ENCODE data around the gene MYO5B.

The MYO5B gene

DNA sequence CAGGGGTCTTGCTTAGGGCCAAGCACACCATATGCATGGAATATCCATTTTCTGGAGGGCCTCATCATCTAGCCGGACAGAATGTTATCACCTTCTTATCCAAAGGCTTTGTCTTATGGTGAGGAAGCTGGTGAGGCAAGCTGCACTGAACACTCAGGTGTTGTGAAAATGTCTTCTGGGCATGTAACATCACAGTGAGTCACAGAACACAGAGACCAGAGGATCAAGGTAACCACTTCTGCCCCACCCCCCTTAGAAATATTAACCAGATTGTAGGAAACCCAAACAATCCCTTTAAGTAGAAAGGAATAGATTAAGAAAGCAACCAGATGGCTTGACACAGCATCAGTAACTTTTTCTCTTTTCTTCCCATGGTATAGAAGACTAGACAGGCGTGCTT is 51.1 kb downstream of the MYO5B start:
- no peak for DNase-seq

DNA sequence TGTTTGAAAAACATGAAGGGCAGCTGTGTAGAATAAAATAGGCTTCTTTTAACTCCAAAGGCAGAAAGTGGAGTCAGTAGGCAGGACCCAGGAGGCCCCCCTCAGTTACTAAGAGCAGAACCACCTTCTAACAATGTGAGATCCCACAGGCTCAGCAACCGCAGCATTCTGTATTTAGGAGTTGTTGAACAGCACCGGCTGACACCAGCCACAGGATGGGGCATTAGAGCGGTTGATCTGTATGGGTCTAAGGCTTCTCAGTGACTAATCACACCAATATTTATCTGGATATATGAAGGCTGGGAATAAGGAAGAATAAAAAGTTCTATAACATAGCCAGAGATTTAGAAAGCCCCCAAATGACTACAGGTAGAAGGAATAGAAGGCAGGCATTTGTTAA is 51.7 kb downstream of the MYO5B start:
- DNase-seq: no peak

DNA sequence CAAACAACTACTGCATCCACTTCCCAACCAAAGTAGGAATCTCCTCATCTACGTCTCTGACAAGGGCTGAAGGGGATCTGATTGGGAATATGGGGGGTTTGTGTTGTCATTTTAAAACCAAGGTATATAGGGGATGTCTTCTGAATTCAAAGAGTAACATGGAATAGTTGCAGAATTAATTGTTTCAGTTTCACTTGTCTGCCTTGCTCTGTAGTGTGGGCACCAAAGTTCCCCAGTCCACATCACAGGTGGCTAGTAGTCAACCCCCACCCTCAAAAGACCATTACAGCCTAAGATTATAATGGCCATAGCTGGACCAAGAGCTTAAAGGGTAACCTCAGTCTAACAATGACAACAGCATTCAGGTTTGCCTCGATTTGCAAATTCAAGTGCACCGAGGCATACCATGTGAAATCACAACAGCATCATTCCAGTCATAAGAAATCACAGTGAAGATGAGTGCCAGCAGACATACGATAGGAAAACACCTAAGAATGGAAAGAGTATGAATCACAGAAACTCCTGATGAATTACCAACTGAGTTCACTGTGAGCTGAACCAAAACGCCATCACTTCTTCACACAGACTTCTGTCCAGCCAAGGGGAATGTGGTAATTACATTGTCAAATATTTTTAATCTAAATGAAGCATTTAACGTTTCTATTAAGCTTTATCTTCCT is 52.4 kb downstream of the MYO5B start:
- DNase-seq: no peak

DNA sequence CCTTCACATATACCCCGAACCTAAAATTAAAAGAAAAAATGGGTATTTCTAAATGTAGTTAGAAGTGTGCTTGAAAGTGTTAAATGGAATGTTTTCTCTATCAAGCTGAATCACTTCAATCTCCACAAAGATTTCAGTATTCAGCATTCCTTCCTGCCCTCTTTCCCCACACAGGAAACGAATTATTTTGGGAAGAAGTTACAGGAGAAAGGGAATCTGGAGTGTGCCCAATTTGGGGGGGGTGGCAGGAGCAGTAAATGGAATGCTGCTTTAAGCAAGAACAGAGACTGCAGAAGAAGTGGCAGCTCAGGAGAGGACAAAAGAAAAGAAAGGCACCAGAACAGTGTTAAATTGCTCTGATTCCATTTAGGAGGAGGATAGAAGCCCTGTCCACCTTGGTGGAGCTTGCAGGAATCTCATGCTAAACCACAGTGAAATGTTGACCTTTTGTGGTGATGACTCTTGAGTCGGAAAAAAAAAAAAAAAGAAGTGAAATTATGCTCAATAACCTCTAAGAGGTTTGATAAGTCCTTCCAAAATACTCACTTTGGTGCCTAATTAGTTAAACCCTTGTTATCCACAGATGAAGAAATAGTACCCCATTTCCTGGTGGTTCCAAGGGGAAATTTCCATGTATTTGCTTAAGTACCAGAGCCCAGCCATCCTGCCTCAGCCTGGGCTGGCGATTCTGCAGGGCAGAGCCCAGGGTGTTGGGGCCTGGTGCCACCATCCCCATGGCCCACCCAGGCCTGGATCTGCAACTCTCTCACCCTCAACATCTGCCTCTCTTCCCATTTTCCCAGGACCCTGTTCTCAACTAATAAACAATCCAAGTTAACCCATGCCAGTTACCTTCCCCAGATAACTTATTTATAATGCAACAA is 56.5 kb downstream of the MYO5B start:
- no peak for DNase-seq

DNA sequence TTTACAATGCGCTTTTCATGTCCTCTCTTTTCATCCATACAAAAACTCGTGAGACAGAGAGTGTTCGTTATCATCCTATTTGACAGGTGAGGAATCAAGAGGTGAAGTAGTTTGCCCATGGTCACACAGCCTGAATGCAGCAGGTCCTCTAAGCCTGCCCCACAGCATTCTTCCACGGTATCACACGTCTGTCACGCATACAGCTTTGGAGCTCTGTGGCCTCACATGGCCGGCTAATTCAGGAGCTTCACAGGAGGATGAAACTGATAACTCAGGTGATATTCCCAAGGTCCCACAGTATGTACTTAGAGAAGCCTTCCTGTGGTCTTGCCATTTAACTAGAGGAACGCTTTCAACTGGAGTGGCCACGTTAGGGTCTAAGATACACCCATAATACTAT is 59.0 kb downstream of the MYO5B start:
- DNase-seq: no peak

DNA sequence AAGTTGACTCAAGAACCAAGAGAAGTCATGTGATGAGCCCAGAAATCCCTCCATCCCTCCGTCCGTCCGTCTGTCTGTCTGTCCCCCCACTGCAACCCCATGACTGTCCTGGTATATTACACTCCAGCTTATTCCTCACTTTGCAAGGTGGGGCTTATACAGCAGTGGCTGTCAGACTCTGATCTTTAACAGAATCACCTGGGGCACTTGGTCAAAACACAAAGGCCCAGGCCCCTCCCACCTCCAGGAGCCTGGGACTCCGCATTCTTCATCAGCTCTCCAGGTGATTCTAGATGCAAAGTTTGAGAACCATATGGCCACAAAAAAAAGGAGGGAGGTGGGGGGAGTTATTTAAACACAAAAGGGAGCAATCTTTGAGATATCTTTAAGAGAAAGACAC is 61.4 kb downstream of the MYO5B start:
- DNase-seq: no peak

DNA sequence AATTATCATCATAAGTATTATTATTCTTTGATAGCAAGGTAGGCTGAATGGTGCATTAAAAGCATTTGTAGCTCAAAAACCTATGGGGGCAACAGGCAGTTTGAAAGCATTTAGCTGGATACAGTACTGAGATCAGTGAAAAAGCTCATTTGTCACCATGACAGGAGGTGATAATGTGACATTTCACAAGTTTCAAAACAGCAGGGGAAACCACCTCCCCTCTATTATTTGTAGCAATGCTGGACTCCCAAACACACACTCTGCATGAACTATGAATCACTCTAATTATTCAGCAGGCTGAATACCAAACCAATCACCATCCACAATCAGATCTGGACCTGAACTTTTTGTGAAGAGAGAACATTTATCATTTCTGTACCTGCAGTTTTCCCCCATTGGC is 63.4 kb downstream of the MYO5B start:
- no peak for DNase-seq

DNA sequence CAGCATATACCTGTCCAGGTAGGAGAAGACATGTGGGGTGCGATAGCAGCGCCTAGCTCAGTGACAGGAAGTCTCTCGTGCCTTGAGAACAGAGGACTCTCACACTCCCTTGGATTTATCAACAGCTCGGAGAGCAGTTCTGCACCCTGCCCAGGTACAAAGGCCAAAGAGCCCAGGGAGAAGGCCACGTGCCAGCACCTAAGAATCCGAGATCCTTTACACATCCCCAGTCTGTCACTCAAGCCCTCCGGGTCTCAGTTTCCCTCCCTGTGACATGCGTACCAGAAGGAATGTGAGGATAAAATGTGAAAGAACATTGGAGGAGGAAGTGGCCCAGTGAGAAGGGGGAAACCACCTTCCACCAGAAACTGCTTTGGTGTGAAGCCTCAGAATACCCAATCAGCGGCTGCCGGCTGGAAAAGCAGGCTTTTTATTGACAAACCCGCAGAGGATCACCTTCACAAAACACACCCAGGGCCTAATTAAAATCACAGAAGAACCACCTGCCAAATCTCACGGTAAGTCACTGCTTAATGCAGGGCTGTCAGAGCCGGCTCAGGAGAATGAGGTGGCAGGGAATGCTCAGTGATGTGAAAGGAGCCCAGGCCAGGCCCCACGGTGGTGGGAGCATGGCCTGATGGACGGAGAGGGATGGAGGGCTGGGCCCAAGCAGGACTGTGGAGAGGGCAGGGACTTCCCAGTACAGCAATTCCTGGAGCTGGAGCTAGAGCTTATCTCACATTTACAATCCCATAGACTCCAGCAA is 66.3 kb downstream of the MYO5B start:
- DNase-seq: no peak

DNA sequence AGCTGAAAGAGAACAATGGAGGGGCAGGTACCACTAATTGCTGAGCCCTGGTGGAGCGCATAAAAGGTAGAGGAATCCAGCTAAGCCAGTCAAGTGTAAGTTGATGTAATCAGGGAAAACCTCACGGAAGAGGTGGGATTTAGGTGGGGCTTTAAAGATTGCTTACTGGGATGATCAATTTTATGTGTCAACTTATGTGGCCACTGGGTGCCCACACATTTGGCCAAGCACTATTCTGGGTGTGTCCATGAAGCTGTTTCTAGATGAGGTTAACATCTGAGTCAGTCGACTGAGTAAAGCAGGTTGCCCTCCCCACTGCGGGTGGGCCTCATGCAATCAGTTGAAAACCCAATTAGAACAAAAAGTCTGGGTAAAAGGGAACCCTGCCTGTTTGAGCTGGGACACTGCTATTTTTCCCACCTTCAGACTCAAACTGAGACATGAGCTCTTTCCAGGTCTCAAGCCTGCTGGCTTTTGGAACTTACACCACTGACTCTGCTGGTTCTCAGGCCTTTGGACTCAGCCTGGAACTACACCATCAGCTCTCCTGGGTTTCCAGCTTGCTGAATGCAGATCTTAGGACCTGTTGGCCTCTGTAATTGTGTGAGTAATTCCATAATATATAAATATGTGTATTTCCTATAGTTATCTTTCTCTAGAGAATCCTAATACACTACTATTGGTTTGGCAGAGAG is 67.3 kb downstream of the MYO5B start:
- no peak for DNase-seq

DNA sequence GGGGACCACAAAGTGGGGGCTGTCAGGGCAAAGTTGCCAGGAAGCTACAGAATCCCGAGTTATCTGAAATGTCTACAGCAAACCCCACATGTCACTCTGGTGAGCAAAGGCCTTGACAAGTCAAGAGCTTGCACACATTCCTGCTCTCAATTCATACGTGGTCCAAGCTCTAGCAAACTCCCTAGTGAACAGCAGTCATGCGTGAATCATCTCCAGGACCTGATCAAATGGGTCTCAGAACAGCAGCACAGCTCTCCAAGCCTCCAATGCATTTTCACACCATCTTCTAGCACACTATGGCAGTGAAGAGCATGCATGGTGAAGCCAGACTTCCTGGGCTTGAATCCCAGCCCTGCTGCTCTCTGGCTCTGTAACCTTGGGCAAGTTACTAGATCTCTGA is 68.5 kb downstream of the MYO5B start:
- DNase-seq: no peak

DNA sequence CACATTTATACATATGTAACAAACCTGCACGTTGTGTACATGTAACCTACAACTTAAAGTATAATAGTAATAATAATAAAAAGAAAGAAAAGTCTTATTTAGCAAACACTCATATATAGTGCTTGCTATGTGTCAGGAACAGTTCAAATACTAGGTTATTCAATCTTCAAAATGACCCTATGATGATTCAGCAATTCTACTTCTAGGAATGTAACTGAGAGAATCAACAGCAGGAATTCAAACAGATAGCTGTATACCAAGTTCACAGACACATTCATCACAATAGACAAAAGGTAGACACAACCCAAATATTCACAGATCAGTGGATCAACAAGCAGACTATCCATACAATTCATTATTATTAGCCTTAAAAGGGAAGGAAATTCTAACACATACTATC is 69.5 kb downstream of the MYO5B start:
- no peak for DNase-seq

DNA sequence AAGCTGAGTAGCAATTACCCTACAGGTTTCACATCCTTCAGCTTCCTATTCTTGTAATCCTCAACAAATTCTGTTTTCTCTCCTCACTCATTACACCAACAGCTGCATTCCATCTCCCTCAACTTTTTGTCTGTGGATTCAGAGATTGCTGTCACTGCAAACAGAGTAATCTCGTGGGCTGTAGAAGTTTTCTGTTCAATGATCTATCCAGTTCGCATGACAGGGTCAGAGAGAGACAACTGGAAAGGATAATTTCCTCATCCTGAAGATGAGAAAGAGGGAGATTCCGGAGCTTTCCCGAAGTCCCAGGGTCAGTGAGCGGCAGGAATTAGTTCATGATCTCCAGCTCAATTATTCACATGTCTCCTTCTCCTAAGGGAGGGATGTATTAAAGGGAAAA is 75.7 kb downstream of the MYO5B start:
- no peak for DNase-seq

DNA sequence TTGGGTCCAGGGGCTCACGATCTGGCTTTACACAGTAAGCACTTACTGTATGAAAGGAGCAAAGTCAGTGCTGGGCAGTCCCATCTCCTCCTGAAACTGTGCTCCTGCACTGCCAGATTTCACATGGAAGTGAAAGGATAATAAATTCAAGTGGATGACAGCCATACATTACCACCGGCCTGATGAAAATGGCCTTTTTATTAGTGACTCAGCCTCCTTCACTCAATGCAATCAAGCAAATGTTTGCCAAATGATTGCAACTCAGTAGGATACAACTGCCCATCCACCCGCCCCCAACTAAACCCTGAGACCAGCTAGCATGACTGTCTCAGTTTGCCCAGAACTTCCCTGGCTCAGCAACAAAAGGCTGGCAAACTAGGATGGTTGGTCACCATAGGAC is 77.1 kb downstream of the MYO5B start:
- DNase-seq: no peak

DNA sequence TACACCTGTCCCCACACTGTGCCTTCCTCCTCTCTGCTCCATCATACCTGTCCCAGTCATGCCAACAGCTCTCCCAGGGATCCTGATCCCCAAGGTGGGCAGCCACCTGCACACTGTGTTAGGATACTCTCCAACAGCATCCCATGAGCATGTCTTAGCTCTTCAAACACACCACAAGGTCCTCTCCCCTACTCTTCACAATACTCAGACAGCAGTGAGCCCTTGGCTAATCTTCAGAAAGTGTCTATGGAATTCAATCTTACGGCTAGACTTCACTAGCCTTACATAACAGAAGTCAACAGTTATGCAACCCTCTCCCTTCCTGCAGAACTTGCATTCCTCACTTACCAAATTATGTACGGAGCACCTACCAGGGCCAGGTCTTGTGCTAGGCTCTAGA is 79.9 kb downstream of the MYO5B start:
- no peak for DNase-seq

DNA sequence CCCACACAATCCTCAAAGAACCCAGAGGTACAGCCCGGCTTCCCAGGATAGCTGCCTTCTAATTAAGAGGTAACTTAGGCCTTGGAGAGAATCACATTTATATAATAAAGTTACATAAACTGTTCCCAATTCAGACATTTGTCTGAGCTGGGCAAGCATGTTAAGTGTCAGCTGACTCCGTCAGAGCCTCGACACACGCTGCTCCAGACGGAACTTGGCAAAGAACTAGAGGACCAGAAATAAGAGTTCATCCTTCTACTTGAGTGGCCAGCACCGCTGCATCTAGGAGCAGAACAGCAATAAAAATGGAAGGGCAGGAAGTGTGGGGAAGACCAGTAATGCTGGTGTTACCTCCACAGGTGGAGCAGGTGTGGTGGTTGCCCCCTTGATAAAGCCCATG is 80.5 kb downstream of the MYO5B start:
- DNase-seq: no peak

DNA sequence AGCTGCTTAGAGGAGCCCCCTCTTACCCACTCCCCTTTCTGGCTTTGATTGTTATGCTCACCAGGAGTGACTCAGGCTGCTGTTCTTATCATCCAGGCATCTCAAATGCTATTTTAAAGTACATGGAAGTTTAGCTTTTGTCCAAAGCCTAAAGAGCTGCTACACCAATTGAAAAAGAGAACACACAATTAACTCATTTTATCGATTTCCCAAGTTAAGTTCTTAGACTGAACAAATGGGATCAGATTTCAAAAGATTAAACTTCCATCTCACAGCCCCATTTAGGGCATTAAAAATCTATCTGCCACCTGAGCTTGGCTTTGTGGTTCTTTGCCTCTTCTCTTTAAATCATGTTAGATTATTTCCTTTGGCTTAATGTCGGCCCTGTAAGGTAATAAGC is 81.2 kb downstream of the MYO5B start:
- no peak for DNase-seq

DNA sequence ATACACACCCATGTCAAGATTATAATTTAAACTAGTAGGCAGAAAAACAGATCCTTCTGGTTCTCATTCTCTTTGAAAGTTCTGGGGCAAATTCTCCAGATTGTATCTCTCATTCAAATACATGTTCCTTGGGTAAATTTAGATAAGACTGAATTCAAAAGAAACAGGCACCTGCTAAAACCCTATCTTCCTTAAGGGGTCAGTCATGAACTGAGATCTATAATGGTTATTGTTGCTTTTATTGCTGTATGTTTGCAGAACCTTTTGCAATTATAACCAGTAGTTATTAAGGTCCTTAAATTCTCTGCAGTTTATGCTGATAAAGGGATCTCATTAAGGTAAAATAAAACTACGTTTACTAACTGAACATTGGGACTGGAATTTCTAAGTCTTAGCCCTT is 83.5 kb downstream of the MYO5B start:
- no peak for DNase-seq

DNA sequence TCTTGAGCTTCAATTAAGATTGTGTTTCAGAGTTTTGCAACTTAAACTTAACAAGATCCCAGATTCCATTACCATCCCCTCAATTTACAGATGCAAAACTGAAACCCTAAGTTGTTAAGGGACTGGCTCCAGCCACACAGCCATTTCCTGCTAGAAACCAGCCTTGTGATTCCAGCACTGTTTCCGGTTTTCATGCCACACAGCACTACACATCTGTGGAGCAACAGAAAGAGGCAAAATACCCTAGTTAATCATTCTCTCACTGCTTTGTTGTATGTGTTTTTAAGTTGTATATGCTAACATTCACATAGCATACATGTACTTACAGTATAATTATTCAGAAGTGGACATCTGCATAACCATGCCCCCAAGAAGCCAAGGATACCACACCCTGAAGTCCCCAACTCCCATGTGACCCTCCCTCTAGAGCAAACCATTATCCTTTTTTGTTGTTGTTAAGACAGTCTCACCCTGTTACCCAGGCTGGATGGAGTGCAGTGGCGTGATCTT is 87.4 kb downstream of the MYO5B start:
- DNase-seq: no peak

DNA sequence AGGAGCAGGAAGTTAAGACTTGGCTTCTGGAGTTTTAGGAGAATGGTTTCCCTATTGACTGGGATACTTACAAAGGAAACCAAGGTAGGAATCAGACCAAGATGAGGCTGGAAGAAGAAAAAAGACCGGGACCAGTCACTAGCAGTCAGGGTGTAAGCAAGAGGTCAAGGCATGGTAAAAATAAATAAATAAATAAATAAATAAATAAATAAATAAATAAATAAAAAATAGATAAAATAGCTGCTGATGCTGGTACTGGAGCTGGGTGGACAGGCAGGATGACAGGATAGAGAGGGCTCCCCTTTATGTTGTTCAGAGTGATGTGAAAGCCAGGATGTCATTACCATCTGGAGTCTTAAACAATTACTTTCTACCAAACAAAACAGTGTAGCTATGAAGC is 89.9 kb downstream of the MYO5B start:
- no peak for DNase-seq

DNA sequence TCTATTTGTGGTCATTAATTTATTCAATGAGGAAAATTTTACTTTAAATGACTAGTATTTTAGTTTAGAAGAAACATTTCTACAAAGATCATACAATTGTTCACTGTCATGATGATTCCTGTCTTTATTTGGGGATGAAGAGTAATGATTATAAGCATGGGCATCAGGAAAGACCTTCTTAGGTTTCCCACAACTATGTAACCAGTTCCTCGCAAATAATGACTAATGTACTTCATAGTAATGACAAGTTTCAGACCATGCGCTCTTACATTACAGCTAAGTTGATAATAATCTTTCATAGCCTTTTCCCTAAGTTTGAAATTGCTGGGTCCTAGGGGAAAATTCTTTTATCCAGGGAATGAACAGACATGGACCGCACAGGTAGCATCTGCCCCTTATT is 90.5 kb downstream of the MYO5B start:
- DNase-seq: no peak

DNA sequence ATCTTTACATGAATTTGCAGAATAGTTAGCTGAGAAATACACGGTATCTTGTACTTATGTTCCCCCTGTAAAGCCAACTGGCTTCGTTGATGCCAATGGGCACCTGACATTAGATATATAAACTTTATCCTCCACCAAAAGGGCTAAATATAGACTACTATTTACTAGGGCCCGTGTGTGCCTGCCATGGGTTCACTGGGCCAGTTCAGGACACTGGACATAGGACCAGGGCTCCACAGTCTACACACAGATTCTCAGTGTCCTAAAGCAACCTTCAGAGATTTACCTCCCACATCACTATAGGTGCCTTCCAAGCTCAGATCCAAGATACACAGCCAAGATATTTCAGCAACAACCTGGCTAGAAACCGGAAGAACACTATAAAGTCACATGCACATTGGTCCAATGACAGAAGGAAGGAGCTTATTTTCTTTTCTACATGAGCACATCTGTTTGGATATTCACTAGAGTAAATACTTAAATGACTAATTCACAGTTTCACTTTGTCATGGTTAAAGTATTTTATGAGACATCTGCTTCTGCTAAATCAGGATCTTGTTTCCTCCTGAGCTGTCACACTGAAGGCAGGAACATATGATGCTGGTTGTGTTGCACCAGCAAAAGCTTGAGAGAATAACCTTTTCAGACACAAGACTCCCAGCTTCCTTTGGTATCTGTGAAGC is 95.1 kb downstream of the MYO5B start:
- no peak for DNase-seq

DNA sequence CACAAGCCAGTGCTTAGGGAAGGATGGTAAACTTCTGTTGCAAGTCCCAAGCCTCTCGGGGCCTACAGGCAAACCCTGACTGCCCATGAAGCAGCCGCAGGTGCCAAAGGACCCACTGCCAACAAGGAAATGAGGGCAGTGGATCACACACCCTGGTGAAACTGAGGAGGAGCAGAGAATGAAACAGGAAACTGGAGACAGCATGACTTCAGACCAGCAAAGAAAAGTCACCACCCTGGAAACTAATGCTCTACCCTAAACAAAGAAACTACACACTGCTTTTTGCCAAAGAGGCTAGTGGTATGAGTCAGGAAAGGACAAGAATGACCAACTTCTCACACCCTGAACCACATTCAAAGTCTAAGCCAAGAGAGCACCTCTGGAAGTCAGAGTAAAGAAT is 97.2 kb downstream of the MYO5B start:
- no peak for DNase-seq

All from suppressor macrophage treated with lipopolysaccharide for 4 hours (primary cell).